AG09309 (cell line): Measurements from ENCODE around the gene ZBP1.

Source experiments
- DNase-seq: peaks from one replicate; pipeline ENCODE4 v3.0.0-alpha.2; 2010; ENCODE audit warnings: low read depth
- H3K4me3 ChIP-seq: 2 replicates; pipeline ENCODE4 v1.5.1; 2011; ENCODE audit warnings: mild to moderate bottlenecking, low read depth, low read length, moderate library complexity; ENCODE audit not compliant: control insufficient read depth
- TF ChIP-seq, protein P1 (sequence below): IDR thresholded peaks from 2 replicates; pipeline ENCODE4 v1.5.1; 2011; ENCODE audit warnings: mild to moderate bottlenecking, low read depth, low read length, inconsistent platforms; ENCODE audit not compliant: insufficient read depth, control insufficient read depth; ENCODE audit errors: missing control alignments

The ZBP1 gene

DNA sequence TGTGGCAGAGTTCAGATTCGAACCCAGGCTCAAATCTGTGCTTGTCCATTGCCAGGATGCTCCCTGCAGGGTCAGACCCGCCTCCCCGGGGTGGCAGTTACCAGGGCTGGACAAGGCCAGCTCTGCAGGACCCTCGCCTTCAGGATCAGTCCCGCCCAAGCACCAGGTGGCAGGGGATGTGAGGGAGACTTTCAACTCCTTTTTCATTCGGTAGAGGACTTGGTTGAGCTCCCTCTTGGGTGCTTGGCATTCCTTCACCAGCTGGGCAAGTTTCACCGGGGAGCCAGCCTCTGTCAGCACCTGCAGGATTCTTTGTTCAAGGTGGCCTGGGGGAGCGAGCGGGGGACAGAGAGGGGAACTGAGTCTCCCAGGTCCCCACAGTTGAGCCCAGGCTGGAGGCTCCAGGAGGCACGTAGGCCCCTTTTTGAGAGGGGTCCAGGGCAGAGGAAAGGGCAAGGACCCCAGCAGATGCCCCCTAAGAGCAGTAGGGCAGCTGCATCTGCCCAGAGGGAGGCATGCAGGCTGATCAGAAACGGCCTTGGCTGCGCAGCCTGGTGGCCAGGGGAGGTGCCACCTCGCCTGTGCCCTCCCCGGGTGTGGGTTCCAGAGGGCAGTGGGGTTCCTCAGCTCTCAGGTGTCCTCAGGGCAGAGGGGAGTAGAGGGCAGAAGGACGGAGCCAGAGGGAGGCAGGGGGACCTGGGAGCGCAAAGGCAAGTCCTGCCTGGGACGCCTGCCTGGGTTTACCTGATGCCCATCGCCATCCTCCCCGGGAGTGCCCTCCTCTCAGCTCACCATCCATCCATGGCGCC, 3.9 kb downstream of the ZBP1 start:
- DNase-seq = no peak
- TF ChIP-seq, protein P1, sequence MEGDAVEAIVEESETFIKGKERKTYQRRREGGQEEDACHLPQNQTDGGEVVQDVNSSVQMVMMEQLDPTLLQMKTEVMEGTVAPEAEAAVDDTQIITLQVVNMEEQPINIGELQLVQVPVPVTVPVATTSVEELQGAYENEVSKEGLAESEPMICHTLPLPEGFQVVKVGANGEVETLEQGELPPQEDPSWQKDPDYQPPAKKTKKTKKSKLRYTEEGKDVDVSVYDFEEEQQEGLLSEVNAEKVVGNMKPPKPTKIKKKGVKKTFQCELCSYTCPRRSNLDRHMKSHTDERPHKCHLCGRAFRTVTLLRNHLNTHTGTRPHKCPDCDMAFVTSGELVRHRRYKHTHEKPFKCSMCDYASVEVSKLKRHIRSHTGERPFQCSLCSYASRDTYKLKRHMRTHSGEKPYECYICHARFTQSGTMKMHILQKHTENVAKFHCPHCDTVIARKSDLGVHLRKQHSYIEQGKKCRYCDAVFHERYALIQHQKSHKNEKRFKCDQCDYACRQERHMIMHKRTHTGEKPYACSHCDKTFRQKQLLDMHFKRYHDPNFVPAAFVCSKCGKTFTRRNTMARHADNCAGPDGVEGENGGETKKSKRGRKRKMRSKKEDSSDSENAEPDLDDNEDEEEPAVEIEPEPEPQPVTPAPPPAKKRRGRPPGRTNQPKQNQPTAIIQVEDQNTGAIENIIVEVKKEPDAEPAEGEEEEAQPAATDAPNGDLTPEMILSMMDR = no peak
- H3K4me3 ChIP-seq = no peak overlapping the region

DNA sequence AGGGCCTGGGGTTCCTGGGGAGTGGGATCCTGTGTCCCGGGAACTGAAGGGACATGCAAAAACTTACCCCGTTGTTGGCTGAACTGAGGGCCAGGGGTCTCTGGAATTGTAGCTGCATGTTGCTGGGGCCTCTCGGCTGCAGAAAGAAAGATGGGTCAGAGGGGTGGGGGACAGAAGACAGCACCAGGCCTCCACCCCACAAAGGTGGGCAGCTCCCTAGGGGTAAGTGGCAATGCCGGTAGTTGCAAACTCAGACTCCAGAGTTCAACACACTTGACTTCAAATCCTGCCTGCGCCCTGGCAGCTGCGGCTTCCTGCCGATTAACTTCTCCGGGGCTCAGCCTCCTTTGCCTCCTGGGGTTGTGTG, 4.8 kb downstream of the ZBP1 start:
- no peak overlapping the region for H3K4me3 ChIP-seq
- no peak for DNase-seq
- TF ChIP-seq, protein P1 = no peak

DNA sequence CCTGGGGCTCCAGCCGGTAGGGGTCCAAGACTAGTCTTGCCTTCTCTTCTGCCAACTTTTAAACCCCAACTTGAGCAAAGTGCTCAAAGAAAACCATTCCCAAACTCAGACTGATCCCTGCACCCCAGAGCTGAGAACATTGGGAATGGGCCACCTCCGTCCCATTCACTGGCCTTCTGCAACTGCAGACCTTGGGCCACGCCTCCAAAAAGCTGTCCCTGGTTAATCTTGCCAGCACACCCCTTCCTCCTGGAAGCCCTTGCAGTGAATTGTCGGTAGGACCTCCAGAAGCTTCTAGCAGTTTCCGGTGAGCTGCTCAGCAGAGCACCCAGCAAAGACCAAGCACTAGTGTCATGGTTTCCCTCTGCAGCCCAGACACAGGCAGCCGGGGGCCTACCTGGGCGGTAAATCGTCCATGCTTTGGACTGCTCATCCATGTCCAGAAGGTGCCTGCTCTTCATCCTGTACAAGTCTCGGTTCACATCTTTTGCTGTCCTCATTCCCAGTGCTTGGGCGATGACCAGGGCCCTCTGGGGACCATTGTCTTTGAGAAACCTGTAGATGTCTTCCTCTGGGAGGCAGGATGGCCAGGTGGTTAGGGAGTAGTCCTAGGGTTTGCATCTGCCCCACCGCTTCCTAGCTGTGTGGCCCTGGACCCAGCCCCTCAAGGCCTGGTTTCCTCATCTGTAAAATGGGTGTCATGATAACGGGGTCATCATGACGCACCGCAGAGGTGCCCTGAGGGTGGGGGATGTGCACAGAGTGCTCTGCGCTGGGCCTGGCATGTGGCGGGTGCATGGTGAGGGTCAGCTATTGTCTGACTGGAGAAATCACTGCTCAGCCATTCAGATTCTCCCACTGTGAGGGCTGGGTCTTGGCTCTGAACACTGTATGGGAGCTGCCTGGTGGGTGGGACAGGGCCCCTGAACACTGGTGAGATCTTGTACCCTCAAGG, 5.5 kb downstream of the ZBP1 start:
- TF ChIP-seq, protein P1 = no peak
- DNase-seq = no peak
- no peak overlapping the region for H3K4me3 ChIP-seq

DNA sequence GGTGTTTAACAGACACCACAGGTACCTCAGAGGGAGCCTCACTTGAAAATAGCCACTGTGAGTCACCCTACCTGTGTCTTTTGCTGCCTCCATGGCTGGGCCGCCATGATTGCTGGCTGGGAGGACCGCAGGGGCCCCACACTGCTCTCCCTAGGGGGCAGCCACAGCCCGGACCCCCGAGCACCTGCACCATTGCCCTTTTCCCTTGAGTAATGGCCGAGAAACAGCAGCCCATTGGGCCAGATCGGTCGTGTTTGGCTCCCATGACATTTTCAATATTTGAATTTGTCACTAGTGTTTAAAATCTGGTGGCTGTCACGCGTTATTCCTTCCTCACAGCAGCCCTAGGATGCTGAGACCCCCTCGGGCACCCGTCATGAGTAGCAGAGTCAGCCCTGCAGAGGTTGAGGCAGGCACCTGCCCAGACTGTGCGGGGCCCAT, 6.7 kb downstream of the ZBP1 start:
- no peak overlapping the region for H3K4me3 ChIP-seq
- DNase-seq = no peak
- TF ChIP-seq, protein P1 = no peak

DNA sequence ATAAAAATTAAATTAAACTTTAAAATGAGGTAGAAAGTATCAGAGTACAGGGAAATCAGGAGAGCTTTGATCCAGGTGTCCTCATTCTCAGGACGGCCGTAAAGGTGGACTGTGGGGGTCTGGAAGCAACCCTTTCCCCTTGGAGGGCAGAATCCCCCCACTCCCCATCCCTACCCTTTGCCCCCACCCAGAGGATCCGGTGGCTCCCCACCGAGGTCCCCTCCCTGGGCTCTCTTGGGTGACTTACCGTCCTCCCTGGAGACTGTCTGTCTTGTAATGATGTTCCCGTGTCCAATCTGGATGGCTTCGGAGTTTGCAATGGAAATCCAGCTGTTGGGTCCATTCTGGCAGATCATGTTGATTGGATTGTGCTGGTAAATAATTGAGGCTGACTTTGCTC, 7.3 kb downstream of the ZBP1 start:
- no peak for DNase-seq
- TF ChIP-seq, protein P1 = no peak
- no peak overlapping the region for H3K4me3 ChIP-seq

DNA sequence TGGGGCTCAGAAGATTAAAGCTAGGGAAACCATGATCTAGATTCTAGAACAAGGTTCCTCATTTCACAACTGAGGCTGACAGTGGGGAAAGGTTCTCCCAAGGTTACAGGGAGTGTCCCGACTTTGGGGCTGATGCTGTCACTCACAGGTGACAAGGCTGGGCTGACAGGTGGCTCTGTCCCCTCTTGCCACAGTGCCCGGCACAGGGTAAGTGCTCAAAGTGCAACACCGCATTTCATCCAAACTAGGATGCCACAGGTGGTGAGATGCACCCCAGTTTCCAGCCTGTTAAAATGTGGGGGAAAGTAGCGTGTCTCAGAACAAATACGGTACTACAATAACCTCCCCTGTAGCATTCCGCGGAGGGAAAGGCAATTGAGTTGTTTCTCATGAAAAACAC, 7.8 kb downstream of the ZBP1 start:
- TF ChIP-seq, protein P1 = no peak
- no peak for DNase-seq
- H3K4me3 ChIP-seq = no peak overlapping the region
